LNCaP clone FGC (cell line): ENCODE measurements around the gene ARRDC2.
"Not testable (repeated sequence)": the region's sequence is repeated elsewhere in the genome, so short reads cannot be mapped to it uniquely, and the experiment has no call there.

ENCODE experiments used
- DNase-seq: peaks from one replicate; pipeline ENCODE4 v3.0.0-alpha.2; 2011; ENCODE audit warnings: low read depth
- H3K4me3 ChIP-seq: 2 replicates; pipeline ENCODE4 v1.5.1; 2011; ENCODE audit warnings: mild to moderate bottlenecking, low read depth, low read length, control low read depth
- TF ChIP-seq, protein P1 (sequence below): IDR thresholded peaks from 2 replicates; pipeline ENCODE4 v1.5.1; 2012; ENCODE audit warnings: mild to moderate bottlenecking; ENCODE audit not compliant: control insufficient read depth, insufficient read depth; ENCODE audit errors: extremely low read depth

Gene ARRDC2

GRCh38 chr19:17999684-18000479 lies 8.1 kb upstream of the ARRDC2 start:
- H3K4me3 ChIP-seq: no peak overlapping the region
- TF ChIP-seq, protein P1, sequence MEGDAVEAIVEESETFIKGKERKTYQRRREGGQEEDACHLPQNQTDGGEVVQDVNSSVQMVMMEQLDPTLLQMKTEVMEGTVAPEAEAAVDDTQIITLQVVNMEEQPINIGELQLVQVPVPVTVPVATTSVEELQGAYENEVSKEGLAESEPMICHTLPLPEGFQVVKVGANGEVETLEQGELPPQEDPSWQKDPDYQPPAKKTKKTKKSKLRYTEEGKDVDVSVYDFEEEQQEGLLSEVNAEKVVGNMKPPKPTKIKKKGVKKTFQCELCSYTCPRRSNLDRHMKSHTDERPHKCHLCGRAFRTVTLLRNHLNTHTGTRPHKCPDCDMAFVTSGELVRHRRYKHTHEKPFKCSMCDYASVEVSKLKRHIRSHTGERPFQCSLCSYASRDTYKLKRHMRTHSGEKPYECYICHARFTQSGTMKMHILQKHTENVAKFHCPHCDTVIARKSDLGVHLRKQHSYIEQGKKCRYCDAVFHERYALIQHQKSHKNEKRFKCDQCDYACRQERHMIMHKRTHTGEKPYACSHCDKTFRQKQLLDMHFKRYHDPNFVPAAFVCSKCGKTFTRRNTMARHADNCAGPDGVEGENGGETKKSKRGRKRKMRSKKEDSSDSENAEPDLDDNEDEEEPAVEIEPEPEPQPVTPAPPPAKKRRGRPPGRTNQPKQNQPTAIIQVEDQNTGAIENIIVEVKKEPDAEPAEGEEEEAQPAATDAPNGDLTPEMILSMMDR: no peak
- DNase-seq: no peak

- no peak for DNase-seq
- no peak overlapping the region for H3K4me3 ChIP-seq
- TF ChIP-seq, protein P1: no peak
These were observed 7.5 kb upstream of the ARRDC2 start for GRCh38 chr19:18000480-18000914.

GRCh38 chr19:18000915-18001776 lies 6.8 kb upstream of the ARRDC2 start:
- TF ChIP-seq, protein P1: no peak
- DNase-seq: no peak
- H3K4me3 ChIP-seq: peak overlapping the region; percentile 61

DNA sequence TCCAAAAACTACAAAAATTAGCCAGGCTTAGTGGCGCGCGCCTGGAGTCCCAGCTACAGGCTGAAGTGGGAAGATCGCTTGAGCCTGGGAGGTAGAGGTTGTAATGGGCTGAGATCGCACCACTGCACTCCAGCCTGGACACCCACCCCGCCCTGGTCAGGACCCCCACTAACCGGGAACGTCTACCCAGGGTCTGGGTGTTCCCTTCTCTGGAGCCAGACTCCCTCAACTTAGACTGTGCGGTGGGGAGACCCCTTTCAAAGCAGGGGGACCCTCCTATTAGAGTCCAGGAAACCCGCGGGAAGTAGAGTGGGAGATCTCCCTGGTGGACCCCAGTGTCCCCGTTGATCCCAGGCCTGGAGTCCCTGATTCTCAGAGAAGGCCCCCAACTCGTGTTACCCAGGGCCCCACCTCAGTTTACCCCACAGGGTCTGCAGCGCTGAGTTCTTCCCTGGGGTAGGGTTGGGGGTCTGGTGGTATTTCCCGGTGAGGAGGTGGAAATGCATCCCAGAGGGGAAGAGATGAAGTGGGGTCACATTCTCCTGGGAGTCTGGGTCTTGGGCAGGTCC lies 6.1 kb upstream of the ARRDC2 start:
- DNase-seq: no peak
- H3K4me3 ChIP-seq: peak overlapping the region; percentile 61
- TF ChIP-seq, protein P1: no peak

DNA sequence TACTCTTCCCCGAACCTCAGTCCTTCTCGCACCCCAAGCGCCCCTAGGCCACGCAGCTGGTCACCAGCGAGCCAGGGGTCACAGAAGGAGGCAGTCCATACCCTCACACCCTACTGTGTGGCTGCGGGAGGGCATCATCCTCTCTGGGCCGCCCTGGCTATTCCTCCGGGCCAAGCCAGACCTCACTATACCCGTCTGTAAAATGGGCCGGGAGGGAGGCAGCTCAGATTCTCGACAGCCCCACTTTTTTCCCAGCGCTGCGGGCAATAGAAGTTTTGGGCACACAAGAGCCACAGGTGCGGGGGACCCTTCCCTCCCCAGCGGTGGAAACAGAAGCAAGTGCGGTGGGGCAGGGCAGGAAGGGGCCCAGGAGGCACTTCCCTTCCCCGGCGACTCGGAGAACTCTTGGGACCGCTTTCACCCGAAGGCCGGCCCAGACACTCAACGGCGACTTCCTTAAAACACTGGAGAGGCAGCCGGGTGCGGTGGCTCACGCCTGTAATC lies 5.6 kb upstream of the ARRDC2 start:
- H3K4me3 ChIP-seq: no peak overlapping the region
- no peak for DNase-seq

DNA sequence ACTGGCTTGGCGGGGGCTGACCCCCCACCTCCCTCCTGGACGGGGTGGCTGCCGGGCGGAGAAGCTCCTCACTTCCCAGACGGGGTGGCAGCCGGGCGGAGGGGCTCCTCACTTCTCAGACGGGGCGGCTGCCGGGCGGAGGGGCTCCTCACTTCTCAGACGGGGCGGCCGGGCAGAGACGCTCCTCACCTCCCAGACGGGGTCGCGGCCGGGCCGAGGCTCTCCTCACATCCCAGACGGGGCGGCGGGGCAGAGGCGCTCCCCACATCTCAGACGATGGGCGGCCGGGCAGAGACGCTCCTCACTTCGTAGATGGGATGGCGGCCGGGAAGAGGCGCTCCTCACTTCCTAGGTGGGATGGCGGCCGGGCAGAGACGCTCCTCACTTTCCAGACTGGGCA lies 2.2 kb upstream of the ARRDC2 start:
- DNase-seq, H3K4me3 ChIP-seq: not testable (repeated sequence)

More for the DNA sequence above, 5.6 kb upstream of the ARRDC2 start:
- TF ChIP-seq, protein P1: no peak
